Smooth muscle cell (in vitro differentiated cells): ENCODE results near the gene DND1. TPM values are rescaled to one million over a fixed set of nuclear protein-coding genes. Genes with fewer than 3 reads are reported as not detected.
A peak's percentile ranks its signal among the peaks of the same experiment; 100 is the strongest.
"Not testable (repeated sequence)": the region's sequence is repeated elsewhere in the genome, so short reads cannot be mapped to it uniquely, and the experiment has no call there.

Experiments used
- DNase-seq: peaks from one replicate; lab custom pipeline; 2025; ENCODE audit not compliant: unreplicated experiment; lab: John Stamatoyannopoulos, UW
- H2AFZ ChIP-seq: fragments of 200-600 bp; sonication (generic); 2 replicates; pipeline ENCODE4 v1.6.0; 2016; ENCODE audit warnings: antibody characterized with exemption, low read depth, mild to moderate bottlenecking
- H3F3A ChIP-seq: fragments of 200-600 bp; sonication (generic); 2 replicates; pipeline ENCODE4 v1.6.0; 2017; ENCODE audit warnings: antibody characterized with exemption, low read depth
- H3K27ac ChIP-seq: fragments of 200-600 bp; sonication (generic); 2 replicates; pipeline ENCODE4 v1.5.1; 2016; ENCODE audit warnings: low read depth, mild to moderate bottlenecking
- H3K27me3 ChIP-seq: fragments of 200-600 bp; sonication (generic); 2 replicates; pipeline ENCODE4 v1.6.1; 2016; ENCODE audit warnings: low read depth, mild to moderate bottlenecking
- H3K36me3 ChIP-seq: fragments of 200-600 bp; sonication (generic); 2 replicates; pipeline ENCODE4 v1.5.1; 2016; ENCODE audit warnings: low read depth
- H3K4me1 ChIP-seq: fragments of 200-600 bp; sonication (generic); 2 replicates; pipeline ENCODE4 v1.5.1; 2016; ENCODE audit warnings: low read depth
- H3K4me2 ChIP-seq: fragments of 200-600 bp; sonication (generic); 2 replicates; pipeline ENCODE4 v1.6.0; 2016; ENCODE audit warnings: mild to moderate bottlenecking
- H3K4me3 ChIP-seq: fragments of 200-600 bp; sonication (generic); 2 replicates; pipeline ENCODE4 v1.5.1; 2016; ENCODE audit warnings: mild to moderate bottlenecking
- H3K79me2 ChIP-seq: fragments of 200-600 bp; sonication (generic); 2 replicates; pipeline ENCODE4 v1.6.0; 2016; ENCODE audit warnings: low read depth, mild to moderate bottlenecking
- H3K9ac ChIP-seq: fragments of 200-600 bp; sonication (generic); 2 replicates; pipeline ENCODE4 v1.6.0; 2016; ENCODE audit warnings: low read depth
- H3K9me3 ChIP-seq: fragments of 200-600 bp; sonication (generic); replicated peaks from 2 replicates; pipeline ENCODE4 v1.5.1; 2016; ENCODE audit warnings: low read depth
- H4K20me1 ChIP-seq: fragments of 200-600 bp; sonication (generic); 2 replicates; pipeline ENCODE4 v1.6.0; 2016; ENCODE audit warnings: low read depth
- CTCF ChIP-seq: fragments of 200-600 bp; sonication (generic); IDR thresholded peaks from 2 replicates; pipeline ENCODE4 v1.5.1; 2017; ENCODE audit warnings: borderline replicate concordance, mild to moderate bottlenecking, antibody characterized with exemption; ENCODE audit not compliant: insufficient read depth, poor library complexity, severe bottlenecking
- WGBS: methylation state at CpG from one replicate; pipeline ENCODE4 v1.1.7; 2016; ENCODE audit warnings: low lambda C conversion rate; 5-methylcytosine and 5-hydroxymethylcytosine counted together
- polyA plus RNA-seq: library from polyadenylated mRNA; unstranded; fragments of >200 nt; fragmentation: Nextera tagmentation; extraction: Ambion mirVana; gene quantifications from 2 replicates; pipeline ENCODE4 v1.2.1, GENCODE V29; 2016
- total RNA-seq: library from RNA; depleted of rRNA; stranded (reverse); fragments of >200 nt; gene quantifications from 2 replicates; pipeline ENCODE4 v1.2.3, GENCODE V29; 2014

Gene DND1
- total and polyA plus RNA-seq, 2 experiments from 2014 or later = 0.64 to 2.2 TPM

GRCh38 chr5:140713562-140714094 is 40.3 kb upstream of the DND1 start:
- no peak overlapping the region for H3K4me2 ChIP-seq
- DNase-seq = no peak
- H3F3A ChIP-seq = no peaks in the 10 kb centered on the region
- TF ChIP-seq CTCF = no peak
- no peak overlapping the region for H2AFZ ChIP-seq
- WGBS = 95% methylated on average over 1 of the region's 1 CpG
- no peaks in the 10 kb centered on the region for H3K79me2 ChIP-seq
- no peaks in the 10 kb centered on the region for H3K9me3 ChIP-seq
- H3K27me3 ChIP-seq = no peaks in the 10 kb centered on the region
- H3K4me3 ChIP-seq = no peak overlapping the region
- H3K4me1 ChIP-seq = no peaks in the 10 kb centered on the region
- no peaks in the 10 kb centered on the region for H4K20me1 ChIP-seq
- H3K9ac ChIP-seq = no peak overlapping the region
- H3K36me3 ChIP-seq = no peaks in the 10 kb centered on the region
- H3K27ac ChIP-seq = no peak overlapping the region

- H3F3A ChIP-seq = peaks cover 10% of the 10 kb centered on the region
- DNase-seq = no peak
- no peaks in the 10 kb centered on the region for H3K36me3 ChIP-seq
- H3K79me2 ChIP-seq = no peaks in the 10 kb centered on the region
- TF ChIP-seq CTCF = no peak
- H3K27me3 ChIP-seq = no peaks in the 10 kb centered on the region
- H4K20me1 ChIP-seq = no peaks in the 10 kb centered on the region
- no peaks in the 10 kb centered on the region for H3K4me1 ChIP-seq
- H3K27ac ChIP-seq = peak overlapping the region; percentile 90
- H3K9ac ChIP-seq = no peak overlapping the region
- 100% methylated on average over 1 of the region's 1 CpG for WGBS
- H2AFZ ChIP-seq = no peak overlapping the region
- H3K9me3 ChIP-seq = no peaks in the 10 kb centered on the region
- H3K4me3 ChIP-seq = peak overlapping the region; percentile 64
- H3K4me2 ChIP-seq = peak overlapping the region; percentile 63
Observed at GRCh38 chr5:140711794-140712193, 38.4 kb upstream of the DND1 start.

GRCh38 chr5:140710899-140711552 is 37.6 kb upstream of the DND1 start:
- no peaks in the 10 kb centered on the region for H3K9me3 ChIP-seq
- 2% methylated on average over 27 of the region's 27 CpGs for WGBS
- H3K36me3 ChIP-seq = peaks cover 3% of the 10 kb centered on the region
- peaks cover 12% of the 10 kb centered on the region for H3F3A ChIP-seq
- no peaks in the 10 kb centered on the region for H3K27me3 ChIP-seq
- H2AFZ ChIP-seq = peak overlapping the region; percentile 65
- H3K4me2 ChIP-seq = peak overlapping the region; percentile 83
- TF ChIP-seq CTCF = no peak
- no peaks in the 10 kb centered on the region for H3K4me1 ChIP-seq
- peak overlapping the region; percentile 82 for H3K9ac ChIP-seq
- H3K4me3 ChIP-seq = peak overlapping the region; percentile 64
- H4K20me1 ChIP-seq = no peaks in the 10 kb centered on the region
- peak overlapping the region; percentile 90 for H3K27ac ChIP-seq
- H3K79me2 ChIP-seq = no peaks in the 10 kb centered on the region
- DNase-seq = peak; percentile 53

DNA sequence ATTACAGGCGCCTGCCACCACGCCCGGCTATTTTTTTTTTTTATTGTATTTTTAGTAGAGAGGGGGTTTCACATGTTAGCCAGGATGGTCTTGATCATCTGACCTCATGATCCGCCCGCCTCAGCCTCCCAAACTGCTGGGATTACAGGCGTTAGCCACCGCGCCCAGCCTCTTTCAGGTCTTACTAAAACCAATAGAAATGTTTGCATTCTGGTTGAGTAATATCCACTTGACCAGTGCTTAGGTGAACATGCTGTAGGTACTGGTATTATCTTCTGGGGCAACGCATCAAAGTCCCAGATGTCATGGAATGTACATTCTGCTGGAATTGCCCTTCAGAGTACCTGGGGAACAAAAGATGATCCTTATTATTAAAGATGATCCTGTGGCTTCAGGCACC is 35.4 kb upstream of the DND1 start:
- H3K27me3 ChIP-seq, H4K20me1 ChIP-seq, H3K4me2 ChIP-seq, H3K9ac ChIP-seq, H2AFZ ChIP-seq, DNase-seq, H3K4me3 ChIP-seq, H3K27ac ChIP-seq, H3K4me1 ChIP-seq, H3K79me2 ChIP-seq, H3K9me3 ChIP-seq: not testable (repeated sequence)
- peaks cover 18% of the 10 kb centered on the region for H3K36me3 ChIP-seq
- H3F3A ChIP-seq = peaks cover 21% of the 10 kb centered on the region
- WGBS = 96% methylated on average over 9 of the region's 9 CpGs
